ENCODE measurements around the gene HSD17B3. TPM values are rescaled to one million over a fixed set of nuclear protein-coding genes. Genes with fewer than 3 reads are reported as not detected.
"Not testable (repeated sequence)": the region's sequence is repeated elsewhere in the genome, so short reads cannot be mapped to it uniquely, and the experiment has no call there.

Gene HSD17B3
- total RNA-seq, result not detected in 2 replicates

GRCh38 chr9:96302021-96302420, at the start of gene HSD17B3:
HSD17B3 (minus strand) TSS chr9:96302176; CDS start chr9:96302104, 72 bp downstream.
- intact Hi-C loops (cut with micrococcal nuclease), result no loop called here

- intact Hi-C loops (cut with micrococcal nuclease), result no loop called here
Measured at GRCh38 chr9:96350866-96351265, 48.9 kb upstream of the HSD17B3 start.

- intact Hi-C loops (cut with micrococcal nuclease), result no loop called here
Measured at GRCh38 chr9:96348261-96348660, 46.3 kb upstream of the HSD17B3 start.

- intact Hi-C loops (cut with micrococcal nuclease), result no loop called here
Measured at GRCh38 chr9:96345551-96345950, 43.6 kb upstream of the HSD17B3 start.

GRCh38 chr9:96344458-96345180, 42.6 kb upstream of the HSD17B3 start:
- intact Hi-C loops (cut with micrococcal nuclease), result no loop called here

- intact Hi-C loops (cut with micrococcal nuclease), result no loop called here
Measured at GRCh38 chr9:96343515-96344360, 41.8 kb upstream of the HSD17B3 start.

GRCh38 chr9:96342571-96343245, 40.7 kb upstream of the HSD17B3 start:
- intact Hi-C loops (cut with micrococcal nuclease), result no loop called here

- intact Hi-C loops (cut with micrococcal nuclease), result no loop called here
Measured at GRCh38 chr9:96340707-96341106, 38.7 kb upstream of the HSD17B3 start.

- intact Hi-C loops (cut with micrococcal nuclease), result no loop called here
Measured at GRCh38 chr9:96338299-96338698, 36.3 kb upstream of the HSD17B3 start.

- intact Hi-C loops (cut with micrococcal nuclease), result no loop called here
Measured at GRCh38 chr9:96333958-96334357, 32.0 kb upstream of the HSD17B3 start.

- intact Hi-C loops (cut with micrococcal nuclease), result no loop called here
Measured at GRCh38 chr9:96331236-96331947, 29.4 kb upstream of the HSD17B3 start.

- intact Hi-C loops (cut with micrococcal nuclease), result loop anchor here (1.0 to 5.0 kb wide), 6 partner anchors 89 to 524 kb away; partner anchors contain the start of gene ZNF782
Measured at GRCh38 chr9:96327694-96328352, 25.8 kb upstream of the HSD17B3 start.

- intact Hi-C loops (cut with micrococcal nuclease), result no loop called here
Measured at GRCh38 chr9:96323169-96323568, 21.2 kb upstream of the HSD17B3 start.

- intact Hi-C loops (cut with micrococcal nuclease), result not testable (repeated sequence)
Measured at GRCh38 chr9:96322736-96323135, 20.8 kb upstream of the HSD17B3 start.

- intact Hi-C loops (cut with micrococcal nuclease), result not testable (repeated sequence)
Measured at GRCh38 chr9:96322210-96322609, 20.2 kb upstream of the HSD17B3 start.

- intact Hi-C loops (cut with micrococcal nuclease), result no loop called here
Measured at GRCh38 chr9:96321515-96321914, 19.5 kb upstream of the HSD17B3 start.

- intact Hi-C loops (cut with micrococcal nuclease), result no loop called here
Measured at GRCh38 chr9:96320749-96321280, 18.8 kb upstream of the HSD17B3 start.

- intact Hi-C loops (cut with micrococcal nuclease), result loop anchor here (5.0 kb wide), 2 partner anchors 72 to 102 kb away; no protein-coding TSS in a partner anchor
Measured at GRCh38 chr9:96318921-96319565, 17.1 kb upstream of the HSD17B3 start.

- intact Hi-C loops (cut with micrococcal nuclease), result loop anchor here (1.0 to 5.0 kb wide), 3 partner anchors 70 to 1636 kb away; no protein-coding TSS in a partner anchor
Measured at GRCh38 chr9:96317335-96317980, 15.5 kb upstream of the HSD17B3 start.

All from T-helper 1 cell treated with Interleukin-12 subunit alpha and Interleukin-12 subunit beta and Interleukin-4 antibody, amounts not matched to agents 30 ng/mL and 1 ng/mL, for 36 hours (primary cell).